Chondrocyte (in vitro differentiated cells): ENCODE results near the gene PTPRZ1. TPM values are rescaled to one million over a fixed set of nuclear protein-coding genes. Genes with fewer than 3 reads are reported as not detected.

Experiments
- DNase-seq: peaks from one replicate; pipeline ENCODE4 v3.0.0; 2021; ENCODE audit warnings: mixed read lengths, low spot score
- H3K27ac Mint-ChIP-seq: one replicate; pipeline ENCODE4 v1.8.0; 2021; ENCODE audit warnings: mild to moderate bottlenecking, moderate library complexity, mixed read lengths; ENCODE audit not compliant: unreplicated experiment
- H3K27me3 Mint-ChIP-seq: 2 replicates; pipeline ENCODE4 v1.8.0; 2021; ENCODE audit warnings: low read depth, mixed read lengths
- H3K36me3 Mint-ChIP-seq: 2 replicates; pipeline ENCODE4 v1.8.0; 2021; ENCODE audit warnings: low read depth, mixed read lengths
- H3K4me1 Mint-ChIP-seq: 2 replicates; pipeline ENCODE4 v1.8.0; 2021; ENCODE audit warnings: low read depth, mild to moderate bottlenecking, mixed read lengths
- H3K4me3 Mint-ChIP-seq: one replicate; pipeline ENCODE4 v1.8.0; 2021; ENCODE audit warnings: mild to moderate bottlenecking, moderate library complexity, mixed read lengths; ENCODE audit not compliant: unreplicated experiment
- H3K9me3 Mint-ChIP-seq: 2 replicates; pipeline ENCODE4 v1.8.0; 2021; ENCODE audit warnings: low read depth, mixed read lengths
- total RNA-seq: library from RNA; stranded (reverse); gene quantifications from 3 replicates; pipeline ENCODE4 v1.2.1, GENCODE V29; 2021
- TF ChIP-seq, protein P1 (sequence below): fragments of 200-600 bp; sonication (generic); IDR thresholded peaks from 2 replicates; pipeline ENCODE4 v1.5.0; 2021; ENCODE audit warnings: antibody characterized with exemption, mild to moderate bottlenecking, moderate library complexity

Gene PTPRZ1
- total RNA-seq, 1 donor from 2014 or later: 2.0 TPM

DNA sequence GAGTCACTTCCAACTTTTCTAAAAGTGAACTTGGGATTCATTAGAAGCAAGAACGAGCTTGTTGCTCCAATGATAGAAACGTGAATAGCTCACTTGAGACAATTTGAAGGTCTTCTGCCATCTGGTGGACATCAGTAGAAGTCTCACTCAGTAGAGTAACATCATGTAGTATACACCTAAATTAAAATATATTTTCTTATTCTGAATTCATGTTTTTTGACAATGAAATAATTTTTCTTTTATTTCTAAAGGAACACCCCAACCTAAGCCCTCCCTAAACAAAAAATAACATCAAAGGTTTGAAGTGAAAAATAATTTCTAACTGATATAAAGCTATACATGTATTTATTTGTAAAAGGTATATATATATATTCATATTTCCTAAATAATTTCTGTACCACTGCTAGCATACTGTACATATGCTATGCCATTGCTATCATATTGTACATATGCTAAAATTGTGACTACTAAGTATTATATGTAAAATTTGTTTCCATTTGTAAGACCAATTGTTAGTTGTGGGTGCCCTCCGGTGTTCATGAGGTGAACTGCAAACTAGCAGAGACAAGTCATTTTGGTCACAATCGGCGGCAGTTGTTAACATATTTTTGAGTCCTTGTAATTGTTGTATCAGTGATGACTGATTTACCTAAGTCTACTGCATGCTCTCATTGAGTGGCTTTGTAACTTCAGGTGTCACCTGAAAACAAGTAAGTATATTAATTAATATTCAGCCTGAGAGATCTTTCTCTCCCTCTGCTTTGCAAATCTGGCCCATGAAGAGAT lies 121.9 kb downstream of the PTPRZ1 start:
- Mint-ChIP-seq H3K4me3 (no peak overlapping the region), H3K36me3 (no peaks in the 10 kb centered on the region), H3K4me1 (no peaks in the 10 kb centered on the region), H3K27me3 (peaks cover 4% of the 10 kb centered on the region), H3K27ac (no peak overlapping the region), H3K9me3 (no peaks in the 10 kb centered on the region)
- TF ChIP-seq, protein P1, sequence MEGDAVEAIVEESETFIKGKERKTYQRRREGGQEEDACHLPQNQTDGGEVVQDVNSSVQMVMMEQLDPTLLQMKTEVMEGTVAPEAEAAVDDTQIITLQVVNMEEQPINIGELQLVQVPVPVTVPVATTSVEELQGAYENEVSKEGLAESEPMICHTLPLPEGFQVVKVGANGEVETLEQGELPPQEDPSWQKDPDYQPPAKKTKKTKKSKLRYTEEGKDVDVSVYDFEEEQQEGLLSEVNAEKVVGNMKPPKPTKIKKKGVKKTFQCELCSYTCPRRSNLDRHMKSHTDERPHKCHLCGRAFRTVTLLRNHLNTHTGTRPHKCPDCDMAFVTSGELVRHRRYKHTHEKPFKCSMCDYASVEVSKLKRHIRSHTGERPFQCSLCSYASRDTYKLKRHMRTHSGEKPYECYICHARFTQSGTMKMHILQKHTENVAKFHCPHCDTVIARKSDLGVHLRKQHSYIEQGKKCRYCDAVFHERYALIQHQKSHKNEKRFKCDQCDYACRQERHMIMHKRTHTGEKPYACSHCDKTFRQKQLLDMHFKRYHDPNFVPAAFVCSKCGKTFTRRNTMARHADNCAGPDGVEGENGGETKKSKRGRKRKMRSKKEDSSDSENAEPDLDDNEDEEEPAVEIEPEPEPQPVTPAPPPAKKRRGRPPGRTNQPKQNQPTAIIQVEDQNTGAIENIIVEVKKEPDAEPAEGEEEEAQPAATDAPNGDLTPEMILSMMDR: peak; percentile 96
- DNase-seq: no peak

DNA sequence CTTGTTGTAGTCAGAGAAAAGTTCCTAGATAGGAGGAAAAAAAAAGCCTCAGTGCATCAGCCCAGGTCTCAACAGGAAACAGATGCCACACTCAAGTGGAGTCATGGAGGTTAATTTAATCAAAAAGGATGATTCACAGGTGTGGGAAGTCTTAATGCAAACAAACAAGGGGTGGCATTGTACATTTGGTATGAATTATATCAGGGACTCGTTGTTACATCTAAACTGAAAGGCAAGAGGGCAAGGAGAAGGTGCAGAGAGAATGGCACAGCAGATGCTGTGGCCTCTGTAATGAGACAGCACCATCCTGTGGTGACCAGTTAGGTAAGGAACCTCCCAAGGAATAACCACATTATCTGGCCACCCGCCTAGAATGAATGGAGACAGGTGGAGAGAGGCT lies 133.7 kb downstream of the PTPRZ1 start:
- no peaks in the 10 kb centered on the region for H3K9me3 Mint-ChIP-seq
- TF ChIP-seq, protein P1: no peak
- peaks cover 4% of the 10 kb centered on the region for H3K27me3 Mint-ChIP-seq
- no peak overlapping the region for H3K27ac Mint-ChIP-seq
- DNase-seq: no peak
- H3K36me3 Mint-ChIP-seq: no peaks in the 10 kb centered on the region
- no peaks in the 10 kb centered on the region for H3K4me1 Mint-ChIP-seq
- H3K4me3 Mint-ChIP-seq: no peak overlapping the region

DNA sequence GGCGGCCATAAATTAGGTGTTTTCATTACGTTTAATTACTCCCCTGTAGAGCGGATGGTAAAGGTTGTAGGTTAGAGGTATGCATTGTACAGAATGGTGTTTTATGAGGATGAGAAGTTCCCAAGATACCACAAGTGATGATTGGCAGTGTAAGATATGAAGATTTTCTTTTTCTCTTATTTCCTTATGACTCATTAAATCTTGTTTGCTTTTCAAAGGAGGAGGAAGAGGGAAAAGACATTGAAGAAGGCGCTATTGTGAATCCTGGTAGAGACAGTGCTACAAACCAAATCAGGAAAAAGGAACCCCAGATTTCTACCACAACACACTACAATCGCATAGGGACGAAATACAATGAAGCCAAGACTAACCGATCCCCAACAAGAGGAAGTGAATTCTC lies 137.2 kb downstream of the PTPRZ1 start:
- Mint-ChIP-seq H3K27ac (no peak overlapping the region), H3K9me3 (no peaks in the 10 kb centered on the region), H3K36me3 (no peaks in the 10 kb centered on the region), H3K4me1 (no peaks in the 10 kb centered on the region), H3K4me3 (no peak overlapping the region), H3K27me3 (peaks cover 6% of the 10 kb centered on the region)
- TF ChIP-seq, protein P1: no peak
- DNase-seq: no peak

DNA sequence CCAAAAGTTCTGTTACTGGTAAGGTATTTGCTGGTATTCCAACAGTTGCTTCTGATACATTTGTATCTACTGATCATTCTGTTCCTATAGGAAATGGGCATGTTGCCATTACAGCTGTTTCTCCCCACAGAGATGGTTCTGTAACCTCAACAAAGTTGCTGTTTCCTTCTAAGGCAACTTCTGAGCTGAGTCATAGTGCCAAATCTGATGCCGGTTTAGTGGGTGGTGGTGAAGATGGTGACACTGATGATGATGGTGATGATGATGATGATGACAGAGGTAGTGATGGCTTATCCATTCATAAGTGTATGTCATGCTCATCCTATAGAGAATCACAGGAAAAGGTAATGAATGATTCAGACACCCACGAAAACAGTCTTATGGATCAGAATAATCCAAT lies 140.1 kb downstream of the PTPRZ1 start:
- no peak for DNase-seq
- TF ChIP-seq, protein P1: no peak
- no peaks in the 10 kb centered on the region for H3K36me3 Mint-ChIP-seq
- no peak overlapping the region for H3K27ac Mint-ChIP-seq
- no peaks in the 10 kb centered on the region for H3K4me1 Mint-ChIP-seq
- H3K27me3 Mint-ChIP-seq: peaks cover 2% of the 10 kb centered on the region
- no peak overlapping the region for H3K4me3 Mint-ChIP-seq
- no peaks in the 10 kb centered on the region for H3K9me3 Mint-ChIP-seq

DNA sequence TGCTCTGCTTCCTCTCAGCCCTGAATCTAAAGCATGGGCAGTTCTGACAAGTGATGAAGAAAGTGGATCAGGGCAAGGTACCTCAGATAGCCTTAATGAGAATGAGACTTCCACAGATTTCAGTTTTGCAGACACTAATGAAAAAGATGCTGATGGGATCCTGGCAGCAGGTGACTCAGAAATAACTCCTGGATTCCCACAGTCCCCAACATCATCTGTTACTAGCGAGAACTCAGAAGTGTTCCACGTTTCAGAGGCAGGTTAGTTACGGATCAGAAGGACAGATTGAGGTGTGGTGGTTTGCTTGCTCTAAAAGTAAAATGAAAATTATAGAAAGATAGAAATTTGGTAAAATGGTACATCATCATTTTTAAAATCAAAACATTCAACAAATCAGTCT lies 140.7 kb downstream of the PTPRZ1 start:
- no peak overlapping the region for H3K4me3 Mint-ChIP-seq
- no peak overlapping the region for H3K27ac Mint-ChIP-seq
- H3K4me1 Mint-ChIP-seq: no peaks in the 10 kb centered on the region
- TF ChIP-seq, protein P1: no peak
- no peaks in the 10 kb centered on the region for H3K36me3 Mint-ChIP-seq
- DNase-seq: no peak
- no peaks in the 10 kb centered on the region for H3K9me3 Mint-ChIP-seq
- H3K27me3 Mint-ChIP-seq: peaks cover 2% of the 10 kb centered on the region
